Measurements from ENCODE around the gene ALDH8A1. TPM values are rescaled to one million over a fixed set of nuclear protein-coding genes. Genes with fewer than 3 reads are reported as not detected.
A peak's percentile ranks its signal among the peaks of the same experiment; 100 is the strongest.

The ALDH8A1 gene
- total RNA-seq, 1 donor from 2014 or later = 0.46 TPM

- no peaks in the 10 kb centered on the region for H3K9me3 Mint-ChIP-seq
- H3K36me3 Mint-ChIP-seq = no peaks in the 10 kb centered on the region
- H3K27ac Mint-ChIP-seq = no peak overlapping the region
- DNase-seq (ENCODE audit: extremely low spot score, unreplicated experiment) = no peak
- H3K4me1 Mint-ChIP-seq (ENCODE audit: unreplicated experiment) = no peaks in the 10 kb centered on the region
- H3K4me3 Mint-ChIP-seq = no peak overlapping the region
- no peak for TF ChIP-seq CTCF (conservative IDR thresholded peaks at IDR 0.05)
- no peaks in the 10 kb centered on the region for H3K27me3 Mint-ChIP-seq
These were observed 24.1 kb downstream of the ALDH8A1 start for GRCh38 chr6:134925800-134926199.

- Mint-ChIP-seq H3K4me1 (ENCODE audit: unreplicated experiment) (no peaks in the 10 kb centered on the region), H3K36me3 (no peaks in the 10 kb centered on the region), H3K4me3 (no peak overlapping the region), H3K9me3 (no peaks in the 10 kb centered on the region), H3K27ac (no peak overlapping the region), H3K27me3 (peaks cover under 1% of the 10 kb centered on the region)
- no peak for DNase-seq (ENCODE audit: extremely low spot score, unreplicated experiment)
- no peak for TF ChIP-seq CTCF (conservative IDR thresholded peaks at IDR 0.05)
These were observed 28.1 kb downstream of the ALDH8A1 start for GRCh38 chr6:134921721-134922261.

GRCh38 chr6:134921276-134921675 lies 28.6 kb downstream of the ALDH8A1 start:
- Mint-ChIP-seq H3K27ac (no peak overlapping the region), H3K9me3 (no peaks in the 10 kb centered on the region)

GRCh38 chr6:134920422-134920821 lies 29.5 kb downstream of the ALDH8A1 start:
- Mint-ChIP-seq H3K4me3 (no peak overlapping the region), H3K4me1 (ENCODE audit: unreplicated experiment) (no peaks in the 10 kb centered on the region), H3K27me3 (peaks cover 8% of the 10 kb centered on the region), H3K27ac (no peak overlapping the region), H3K9me3 (no peaks in the 10 kb centered on the region), H3K36me3 (no peaks in the 10 kb centered on the region)
- DNase-seq (ENCODE audit: extremely low spot score, unreplicated experiment) = no peak
- TF ChIP-seq CTCF (conservative IDR thresholded peaks at IDR 0.05) = no peak

More at GRCh38 chr6:134921276-134921675, 28.6 kb downstream of the ALDH8A1 start:
- Mint-ChIP-seq H3K36me3 (no peaks in the 10 kb centered on the region), H3K4me1 (ENCODE audit: unreplicated experiment) (no peaks in the 10 kb centered on the region), H3K27me3 (peaks cover 3% of the 10 kb centered on the region), H3K4me3 (no peak overlapping the region)
- DNase-seq (ENCODE audit: extremely low spot score, unreplicated experiment) = no peak
- no peak for TF ChIP-seq CTCF (conservative IDR thresholded peaks at IDR 0.05)

GRCh38 chr6:134918418-134918961 lies 31.4 kb downstream of the ALDH8A1 start:
- H3K4me3 Mint-ChIP-seq = no peak overlapping the region
- no peaks in the 10 kb centered on the region for H3K36me3 Mint-ChIP-seq
- H3K27me3 Mint-ChIP-seq = peaks cover 8% of the 10 kb centered on the region
- no peak overlapping the region for H3K27ac Mint-ChIP-seq
- H3K4me1 Mint-ChIP-seq (ENCODE audit: unreplicated experiment) = no peaks in the 10 kb centered on the region
- no peak for DNase-seq (ENCODE audit: extremely low spot score, unreplicated experiment)
- TF ChIP-seq CTCF (conservative IDR thresholded peaks at IDR 0.05) = peak; percentile 25
- H3K9me3 Mint-ChIP-seq = no peaks in the 10 kb centered on the region

Data from type B pancreatic cell (in vitro differentiated cells).